Ovary (tissue), 3 donors: ENCODE results near the gene ATP9A.

Source experiments
- POLR2A ChIP-seq: fragments of 450-650 bp; IDR thresholded peaks from one replicate; pipeline ENCODE4 v1.6.1; 2017; ENCODE audit warnings: antibody characterized with exemption, mild to moderate bottlenecking, moderate library complexity
- TF ChIP-seq, protein P1 (sequence below), 3 donors: fragments of 450-650 bp in 2 of 3; fragments of 200-600 bp in 1 of 3; IDR thresholded peaks; one replicate each; pipeline versions ENCODE4 v1.5.1 to v1.8.0; 2016 to 2022; ENCODE audit warnings: antibody characterized with exemption in 3 of 3, mild to moderate bottlenecking in 1 of 3
- donor health status: DM: no; HTN: no; CAD: no.

DNA sequence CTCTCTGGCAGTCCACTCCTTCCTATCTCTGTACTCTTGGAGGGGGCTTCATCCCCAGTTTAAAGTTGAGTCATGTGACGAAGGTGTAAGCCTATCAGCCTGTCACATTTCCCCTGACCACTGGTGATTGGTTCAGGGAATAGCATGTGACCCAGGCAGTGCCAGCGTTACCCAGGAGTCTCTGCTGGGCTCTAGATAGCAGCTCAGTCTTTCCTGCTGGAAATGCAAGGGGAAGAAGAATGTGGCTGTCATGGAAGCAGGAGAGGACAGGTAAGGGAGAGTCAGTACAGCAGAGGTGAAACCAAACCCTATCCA lies 190.1 kb downstream of the ATP9A start:
- no peak for TF ChIP-seq POLR2A
- TF ChIP-seq, protein P1, sequence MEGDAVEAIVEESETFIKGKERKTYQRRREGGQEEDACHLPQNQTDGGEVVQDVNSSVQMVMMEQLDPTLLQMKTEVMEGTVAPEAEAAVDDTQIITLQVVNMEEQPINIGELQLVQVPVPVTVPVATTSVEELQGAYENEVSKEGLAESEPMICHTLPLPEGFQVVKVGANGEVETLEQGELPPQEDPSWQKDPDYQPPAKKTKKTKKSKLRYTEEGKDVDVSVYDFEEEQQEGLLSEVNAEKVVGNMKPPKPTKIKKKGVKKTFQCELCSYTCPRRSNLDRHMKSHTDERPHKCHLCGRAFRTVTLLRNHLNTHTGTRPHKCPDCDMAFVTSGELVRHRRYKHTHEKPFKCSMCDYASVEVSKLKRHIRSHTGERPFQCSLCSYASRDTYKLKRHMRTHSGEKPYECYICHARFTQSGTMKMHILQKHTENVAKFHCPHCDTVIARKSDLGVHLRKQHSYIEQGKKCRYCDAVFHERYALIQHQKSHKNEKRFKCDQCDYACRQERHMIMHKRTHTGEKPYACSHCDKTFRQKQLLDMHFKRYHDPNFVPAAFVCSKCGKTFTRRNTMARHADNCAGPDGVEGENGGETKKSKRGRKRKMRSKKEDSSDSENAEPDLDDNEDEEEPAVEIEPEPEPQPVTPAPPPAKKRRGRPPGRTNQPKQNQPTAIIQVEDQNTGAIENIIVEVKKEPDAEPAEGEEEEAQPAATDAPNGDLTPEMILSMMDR (IDR thresholded peaks at IDR 0.05), result no peak
